GM18861 (cell line): Measurements from ENCODE around the gene DNAAF3.
"Not testable (repeated sequence)": the region's sequence is repeated elsewhere in the genome, so short reads cannot be mapped to it uniquely, and the experiment has no call there.

ENCODE experiments used
- ATAC-seq: cut with Tn5 transposase; IDR thresholded peaks from one replicate; pipeline ENCODE4 v1.9.1; 2021; ENCODE audit not compliant: unreplicated experiment

The DNAAF3 gene

GRCh38 chr19:55176076-55176475 is 9.7 kb upstream of the DNAAF3 start:
- no peak for ATAC-seq

GRCh38 chr19:55175117-55175867 is 8.9 kb upstream of the DNAAF3 start:
- no peak for ATAC-seq

- ATAC-seq, result no peak
These were observed 8.2 kb upstream of the DNAAF3 start for GRCh38 chr19:55174425-55175116.

- no peak for ATAC-seq
These were observed 7.4 kb upstream of the DNAAF3 start for GRCh38 chr19:55173714-55174409.

GRCh38 chr19:55173186-55173713 is 6.8 kb upstream of the DNAAF3 start:
- no peak for ATAC-seq

GRCh38 chr19:55172741-55173140 is 6.3 kb upstream of the DNAAF3 start:
- no peak for ATAC-seq

GRCh38 chr19:55172318-55172717 is 5.9 kb upstream of the DNAAF3 start:
- ATAC-seq, result not testable (repeated sequence)

- ATAC-seq, result no peak
These were observed 5.0 kb upstream of the DNAAF3 start for GRCh38 chr19:55171440-55171839.

- no peak for ATAC-seq
These were observed 2.7 kb upstream of the DNAAF3 start for GRCh38 chr19:55169136-55169535.

- no peak for ATAC-seq
These were observed 372 bp downstream of the DNAAF3 start for GRCh38 chr19:55165952-55166529.

GRCh38 chr19:55161571-55162322 is 4.7 kb downstream of the DNAAF3 start:
- ATAC-seq, result no peak

- no peak for ATAC-seq
These were observed 5.4 kb downstream of the DNAAF3 start for GRCh38 chr19:55160986-55161365.

GRCh38 chr19:55160128-55160985 is 6.1 kb downstream of the DNAAF3 start:
- ATAC-seq, result no peak

GRCh38 chr19:55158848-55159749 is 7.3 kb downstream of the DNAAF3 start:
- no peak for ATAC-seq

GRCh38 chr19:55158423-55158822 is 8.0 kb downstream of the DNAAF3 start:
- ATAC-seq, result no peak

GRCh38 chr19:55157064-55157908 is 9.1 kb downstream of the DNAAF3 start, which contains the start of gene TNNI3:
Gene TNNI3 (minus strand): TSS chr19:55157732. CDS start chr19:55157589, 143 bp downstream.
- ATAC-seq, result no peak

- ATAC-seq, result no peak
These were observed 10.0 kb downstream of the DNAAF3 start for GRCh38 chr19:55156202-55157063.
